ENCODE data around the gene MEIS2. TPM values are rescaled to one million over a fixed set of nuclear protein-coding genes. Genes with fewer than 3 reads are reported as not detected.

The MEIS2 gene
- polyA plus RNA-seq, 1 donor from 2014 or later: 825 TPM

DNA sequence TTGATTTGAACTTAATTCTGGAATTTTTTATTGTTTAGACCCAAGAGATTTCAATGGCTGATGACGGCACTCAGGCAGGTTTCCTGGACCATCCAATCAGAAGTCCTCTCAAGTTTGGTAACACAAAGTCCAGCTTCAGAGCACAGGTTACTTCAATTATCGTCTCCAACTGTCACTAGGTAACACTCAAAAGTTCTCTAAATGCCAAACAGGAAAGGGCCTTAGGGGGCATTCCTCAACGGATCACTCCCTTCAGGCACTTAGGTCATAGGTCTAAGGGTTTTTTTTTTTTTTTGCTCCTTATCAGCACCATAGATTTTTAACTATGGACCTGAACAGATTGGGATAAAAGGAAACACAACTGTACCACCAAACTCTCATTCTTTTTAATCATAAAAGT, 85.8 kb downstream of the MEIS2 start:
- no peak overlapping the region for H3K4me2 ChIP-seq (ENCODE audit: low read length)
- TF ChIP-seq EP300 (conservative IDR thresholded peaks at IDR 0.05; ENCODE audit: poor library complexity, severe bottlenecking) (no peak), MXI1 (conservative IDR thresholded peaks at IDR 0.05; ENCODE audit: poor library complexity, severe bottlenecking) (no peak), POLR2AphosphoS5 (IDR thresholded peaks at IDR 0.05) (no peak), SMC3 (conservative IDR thresholded peaks at IDR 0.05; ENCODE audit: poor library complexity) (no peak), EZH2 (IDR thresholded peaks at IDR 0.05; ENCODE audit: borderline replicate concordance, insufficient read depth, low read length, poor library complexity, severe bottlenecking) (no peak), TAF1 (IDR thresholded peaks at IDR 0.05; ENCODE audit: low read depth) (no peak), REST (IDR thresholded peaks at IDR 0.05; ENCODE audit: borderline replicate concordance) (no peak), RAD21 (conservative IDR thresholded peaks at IDR 0.05) (no peak)
- TF ChIP-seq, protein P1, sequence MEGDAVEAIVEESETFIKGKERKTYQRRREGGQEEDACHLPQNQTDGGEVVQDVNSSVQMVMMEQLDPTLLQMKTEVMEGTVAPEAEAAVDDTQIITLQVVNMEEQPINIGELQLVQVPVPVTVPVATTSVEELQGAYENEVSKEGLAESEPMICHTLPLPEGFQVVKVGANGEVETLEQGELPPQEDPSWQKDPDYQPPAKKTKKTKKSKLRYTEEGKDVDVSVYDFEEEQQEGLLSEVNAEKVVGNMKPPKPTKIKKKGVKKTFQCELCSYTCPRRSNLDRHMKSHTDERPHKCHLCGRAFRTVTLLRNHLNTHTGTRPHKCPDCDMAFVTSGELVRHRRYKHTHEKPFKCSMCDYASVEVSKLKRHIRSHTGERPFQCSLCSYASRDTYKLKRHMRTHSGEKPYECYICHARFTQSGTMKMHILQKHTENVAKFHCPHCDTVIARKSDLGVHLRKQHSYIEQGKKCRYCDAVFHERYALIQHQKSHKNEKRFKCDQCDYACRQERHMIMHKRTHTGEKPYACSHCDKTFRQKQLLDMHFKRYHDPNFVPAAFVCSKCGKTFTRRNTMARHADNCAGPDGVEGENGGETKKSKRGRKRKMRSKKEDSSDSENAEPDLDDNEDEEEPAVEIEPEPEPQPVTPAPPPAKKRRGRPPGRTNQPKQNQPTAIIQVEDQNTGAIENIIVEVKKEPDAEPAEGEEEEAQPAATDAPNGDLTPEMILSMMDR (IDR thresholded peaks at IDR 0.05; ENCODE audit: poor library complexity, severe bottlenecking): no peak

GRCh38 chr15:37014137-37014536, 86.2 kb downstream of the MEIS2 start:
- peaks cover 90% of the 10 kb centered on the region for H3K79me2 ChIP-seq (replicated peaks; ENCODE audit: insufficient read depth, low read length)
- no peak overlapping the region for H3K4me2 ChIP-seq (ENCODE audit: low read length)

More for the DNA sequence above, 85.8 kb downstream of the MEIS2 start:
- Histone ChIP-seq H4K20me1 (ENCODE audit: insufficient read depth) (peaks cover 77% of the 10 kb centered on the region), H3K27me3 (ENCODE audit: insufficient read depth, low read depth, low read length) (no peaks in the 10 kb centered on the region), H3K36me3 (ENCODE audit: insufficient read depth, low read length) (peaks cover 7% of the 10 kb centered on the region), H3K79me2 (replicated peaks; ENCODE audit: insufficient read depth, low read length) (peaks cover 90% of the 10 kb centered on the region), H3K9me2 (ENCODE audit: insufficient read depth, low read length) (no peaks in the 10 kb centered on the region), H3K4me3 (ENCODE audit: low read length) (peak overlapping the region; percentile 31), H2AFZ (ENCODE audit: low read depth, low read length) (no peak overlapping the region), H3K27ac (ENCODE audit: low read length) (no peak overlapping the region), H3K9ac (ENCODE audit: low read length) (no peak overlapping the region), H3K9me3 (ENCODE audit: low read length) (no peaks in the 10 kb centered on the region), H3F3A (ENCODE audit: insufficient read depth, low read length, poor library complexity, severe bottlenecking) (peaks cover 3% of the 10 kb centered on the region)

More at GRCh38 chr15:37014137-37014536, 86.2 kb downstream of the MEIS2 start:
- H4K20me1 ChIP-seq (ENCODE audit: insufficient read depth): peaks cover 77% of the 10 kb centered on the region
- H2AFZ ChIP-seq (ENCODE audit: low read depth, low read length): no peak overlapping the region
- no peaks in the 10 kb centered on the region for H3K9me2 ChIP-seq (ENCODE audit: insufficient read depth, low read length)
- peaks cover 7% of the 10 kb centered on the region for H3F3A ChIP-seq (ENCODE audit: insufficient read depth, low read length, poor library complexity, severe bottlenecking)
- no peak overlapping the region for H3K9ac ChIP-seq (ENCODE audit: low read length)
- peak overlapping the region; percentile 31 for H3K4me3 ChIP-seq (ENCODE audit: low read length)
- H3K9me3 ChIP-seq (ENCODE audit: low read length): no peaks in the 10 kb centered on the region
- no peak for TF ChIP-seq REST (IDR thresholded peaks at IDR 0.05; ENCODE audit: borderline replicate concordance)
- TF ChIP-seq POLR2AphosphoS5 (IDR thresholded peaks at IDR 0.05): no peak
- peaks cover 6% of the 10 kb centered on the region for H3K36me3 ChIP-seq (ENCODE audit: insufficient read depth, low read length)
- no peak overlapping the region for H3K27ac ChIP-seq (ENCODE audit: low read length)
- H3K27me3 ChIP-seq (ENCODE audit: insufficient read depth, low read depth, low read length): no peaks in the 10 kb centered on the region
